Measurements from ENCODE around the gene FAM234B.

DNA sequence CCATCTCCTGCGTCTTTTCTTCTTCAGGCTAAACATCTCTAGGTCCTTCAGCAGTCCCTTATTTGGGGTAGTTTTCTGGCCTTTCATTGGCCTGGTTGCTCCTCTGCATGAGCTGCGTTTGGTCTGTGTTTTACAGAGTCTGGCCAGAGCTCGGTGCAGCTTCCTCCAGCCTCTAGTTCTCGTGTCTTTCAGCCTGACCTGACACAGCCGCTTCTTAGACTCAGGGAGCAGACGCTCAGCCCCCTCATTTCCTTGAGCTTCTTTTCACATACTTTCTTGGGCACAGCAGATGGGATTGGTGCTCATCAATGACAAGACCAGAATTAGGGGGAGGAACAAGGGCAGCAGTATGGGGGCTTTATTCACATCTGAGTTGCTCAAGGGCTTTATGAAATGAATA is 72.8 kb downstream of the FAM234B start:
- TF ChIP-seq, protein P1, sequence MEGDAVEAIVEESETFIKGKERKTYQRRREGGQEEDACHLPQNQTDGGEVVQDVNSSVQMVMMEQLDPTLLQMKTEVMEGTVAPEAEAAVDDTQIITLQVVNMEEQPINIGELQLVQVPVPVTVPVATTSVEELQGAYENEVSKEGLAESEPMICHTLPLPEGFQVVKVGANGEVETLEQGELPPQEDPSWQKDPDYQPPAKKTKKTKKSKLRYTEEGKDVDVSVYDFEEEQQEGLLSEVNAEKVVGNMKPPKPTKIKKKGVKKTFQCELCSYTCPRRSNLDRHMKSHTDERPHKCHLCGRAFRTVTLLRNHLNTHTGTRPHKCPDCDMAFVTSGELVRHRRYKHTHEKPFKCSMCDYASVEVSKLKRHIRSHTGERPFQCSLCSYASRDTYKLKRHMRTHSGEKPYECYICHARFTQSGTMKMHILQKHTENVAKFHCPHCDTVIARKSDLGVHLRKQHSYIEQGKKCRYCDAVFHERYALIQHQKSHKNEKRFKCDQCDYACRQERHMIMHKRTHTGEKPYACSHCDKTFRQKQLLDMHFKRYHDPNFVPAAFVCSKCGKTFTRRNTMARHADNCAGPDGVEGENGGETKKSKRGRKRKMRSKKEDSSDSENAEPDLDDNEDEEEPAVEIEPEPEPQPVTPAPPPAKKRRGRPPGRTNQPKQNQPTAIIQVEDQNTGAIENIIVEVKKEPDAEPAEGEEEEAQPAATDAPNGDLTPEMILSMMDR (IDR thresholded peaks at IDR 0.05; ENCODE audit: low read depth, low read length) = no peak
- no peak for TF ChIP-seq EZH2phosphoT487 (IDR thresholded peaks at IDR 0.05; ENCODE audit: low read depth)

Data from OCI-LY3 (cell line).